Keratinocyte (primary cell): ENCODE data around the gene MLLT1.

ENCODE experiments used
- EZH2 ChIP-seq: IDR thresholded peaks from one replicate; pipeline ENCODE4 v1.6.1; 2012; ENCODE audit warnings: inconsistent platforms, mild to moderate bottlenecking, low read length, moderate library complexity
- TF ChIP-seq, protein P1 (sequence below), 3 experiments: IDR thresholded peaks in 1 of 3; conservative IDR thresholded peaks in 1 of 3; optimal IDR thresholded peaks in 1 of 3; 2 replicates in 2 of 3; 3 replicates in 1 of 3; pipeline versions ENCODE3 to v1.5.1; 2011; ENCODE audit warnings: low read length in 3 of 3, mild to moderate bottlenecking in 3 of 3, moderate library complexity in 2 of 3, control low read depth in 1 of 3, inconsistent platforms in 1 of 3; ENCODE audit not compliant: insufficient read depth in 2 of 3; ENCODE audit errors: extremely low read depth in 1 of 3

DNA sequence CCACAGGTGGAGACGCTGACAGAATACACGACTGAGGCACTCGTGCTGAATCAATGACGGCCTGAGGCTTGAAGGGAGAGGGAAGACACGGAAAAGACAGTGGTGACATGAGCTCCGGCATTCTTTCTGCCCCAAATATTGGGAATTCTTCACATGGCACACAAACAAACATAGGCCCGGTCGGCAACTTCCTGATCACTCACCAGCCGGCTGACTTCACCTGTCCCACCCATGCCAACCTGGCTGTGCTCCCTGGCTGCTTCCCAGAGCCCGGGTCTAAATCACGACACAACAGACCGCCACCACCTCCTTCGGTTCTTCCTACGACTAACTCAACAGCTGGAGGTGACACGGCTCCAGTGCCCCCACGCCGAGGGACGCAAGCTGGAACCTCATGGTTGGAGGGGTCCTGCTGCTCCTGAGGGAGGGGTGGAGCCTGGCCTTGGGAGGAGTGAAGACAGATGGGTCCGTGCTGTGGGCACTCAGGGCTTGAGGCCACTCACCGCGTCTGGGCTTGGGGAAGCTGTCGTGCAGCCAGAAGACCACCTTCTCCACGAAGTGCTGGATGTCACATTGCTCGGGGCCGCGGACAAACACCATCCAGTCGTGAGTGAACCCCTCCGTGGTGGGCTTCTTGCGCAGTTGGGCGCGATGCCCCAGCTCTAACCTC, 9.6 kb downstream of the MLLT1 start:
- TF ChIP-seq, protein P1, sequence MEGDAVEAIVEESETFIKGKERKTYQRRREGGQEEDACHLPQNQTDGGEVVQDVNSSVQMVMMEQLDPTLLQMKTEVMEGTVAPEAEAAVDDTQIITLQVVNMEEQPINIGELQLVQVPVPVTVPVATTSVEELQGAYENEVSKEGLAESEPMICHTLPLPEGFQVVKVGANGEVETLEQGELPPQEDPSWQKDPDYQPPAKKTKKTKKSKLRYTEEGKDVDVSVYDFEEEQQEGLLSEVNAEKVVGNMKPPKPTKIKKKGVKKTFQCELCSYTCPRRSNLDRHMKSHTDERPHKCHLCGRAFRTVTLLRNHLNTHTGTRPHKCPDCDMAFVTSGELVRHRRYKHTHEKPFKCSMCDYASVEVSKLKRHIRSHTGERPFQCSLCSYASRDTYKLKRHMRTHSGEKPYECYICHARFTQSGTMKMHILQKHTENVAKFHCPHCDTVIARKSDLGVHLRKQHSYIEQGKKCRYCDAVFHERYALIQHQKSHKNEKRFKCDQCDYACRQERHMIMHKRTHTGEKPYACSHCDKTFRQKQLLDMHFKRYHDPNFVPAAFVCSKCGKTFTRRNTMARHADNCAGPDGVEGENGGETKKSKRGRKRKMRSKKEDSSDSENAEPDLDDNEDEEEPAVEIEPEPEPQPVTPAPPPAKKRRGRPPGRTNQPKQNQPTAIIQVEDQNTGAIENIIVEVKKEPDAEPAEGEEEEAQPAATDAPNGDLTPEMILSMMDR (optimal IDR thresholded peaks at IDR 0.05 in 1 of 3, IDR thresholded peaks at IDR 0.05 in 1 of 3, conservative IDR thresholded peaks at IDR 0.05 in 1 of 3; ENCODE audit: extremely low read depth in 1 of 3, insufficient read depth in 2 of 3, low read length in 3 of 3), result no peak
- TF ChIP-seq EZH2, result no peak
